NCI-H82 treated with DMSO at 0.1 percent for 48 hours (cell line): ENCODE measurements around the gene TDRD1.

Experiments
- DNase-seq: peaks from one replicate; lab custom pipeline; 2025; ENCODE audit not compliant: unreplicated experiment; lab: John Stamatoyannopoulos, UW

Gene TDRD1

GRCh38 chr10:114265392-114266053 lies 86.4 kb downstream of the TDRD1 start:
- no peak for DNase-seq

GRCh38 chr10:114266521-114266920 lies 87.4 kb downstream of the TDRD1 start:
- DNase-seq: no peak

GRCh38 chr10:114271075-114271778 lies 92.1 kb downstream of the TDRD1 start:
- DNase-seq: no peak

- no peak for DNase-seq
Observed at GRCh38 chr10:114271779-114272167, 92.6 kb downstream of the TDRD1 start.

GRCh38 chr10:114272696-114273095 lies 93.5 kb downstream of the TDRD1 start:
- DNase-seq: no peak

- no peak for DNase-seq
Observed at GRCh38 chr10:114273910-114274309, 94.8 kb downstream of the TDRD1 start.

GRCh38 chr10:114274616-114275453 lies 95.7 kb downstream of the TDRD1 start:
- DNase-seq: no peak

GRCh38 chr10:114276066-114276465 lies 96.9 kb downstream of the TDRD1 start:
- no peak for DNase-seq

GRCh38 chr10:114276671-114277070 lies 97.5 kb downstream of the TDRD1 start:
- DNase-seq: no peak

- no peak for DNase-seq
Observed at GRCh38 chr10:114278140-114278883, 99.2 kb downstream of the TDRD1 start.

- DNase-seq: no peak
Observed at GRCh38 chr10:114278884-114279191, 99.7 kb downstream of the TDRD1 start.

GRCh38 chr10:114279289-114279688 lies 100.1 kb downstream of the TDRD1 start:
- no peak for DNase-seq

GRCh38 chr10:114279901-114280644 lies 100.9 kb downstream of the TDRD1 start:
- no peak for DNase-seq

- DNase-seq: no peak
Observed at GRCh38 chr10:114281006-114281405, 101.9 kb downstream of the TDRD1 start.

GRCh38 chr10:114281461-114281860 lies 102.3 kb downstream of the TDRD1 start:
- DNase-seq: no peak
